ENCODE measurements around the gene ZNF606. TPM values are rescaled to one million over a fixed set of nuclear protein-coding genes. Genes with fewer than 3 reads are reported as not detected.

ZNF606 gene
- polyA plus RNA-seq, 2 of the 4 experiments (the other 2 are of a cell fraction), result 4.5 to 5.1 TPM

- CTCF ChIA-PET, result interaction anchor here (0.6 to 1.2 kb wide), 2 partner anchors 8 to 526 kb away, joined by 4 read pairs; no protein-coding TSS in a partner anchor
Observed at GRCh38 chr19:58007285-58007684, 4.7 kb upstream of the ZNF606 start.

GRCh38 chr19:58003174-58003828 is 681 bp upstream of the ZNF606 start:
- peaks cover 94% of the 10 kb centered on the region for H3K9me3 ChIP-seq
- no peak for DNase-seq (ENCODE audit: low read depth in 1 of 2, low spot score in 1 of 2)
- no peaks in the 10 kb centered on the region for H3K4me1 ChIP-seq
- 87% methylated on average over 31 of the region's 31 CpGs for WGBS (ENCODE audit: missing lambda C conversion rate)
- ChIA-PET POLR2A (interaction anchor here (1.0 to 2.6 kb wide), 9 partner anchors 56 to 569 kb away, joined by 3 to 12 read pairs (median 3); partner anchors contain the start of genes ZNF211, ZNF256, ZNF274 and ZNF416), CTCF (interaction anchor here (0.5 to 4.9 kb wide), 3 partner anchors 17 to 853 kb away, joined by 3 to 17 read pairs (median 3); no protein-coding TSS in a partner anchor)
- TF ChIP-seq EP300 (IDR thresholded peaks at IDR 0.05), result no peak
- no peak for TF ChIP-seq RAD21 (conservative IDR thresholded peaks at IDR 0.05 in 1 of 2, IDR thresholded peaks at IDR 0.05 in 1 of 2)
- TF ChIP-seq BHLHE40 (IDR thresholded peaks at IDR 0.05; ENCODE audit: low read depth, low read length), result no peak
- TF ChIP-seq MAX (IDR thresholded peaks at IDR 0.05), result no peak
- peak; percentile 7; the same call in 1 of the 2 replicates for TF ChIP-seq HDAC2 (IDR thresholded peaks at IDR 0.05)
- no peak for TF ChIP-seq FOSL2 (IDR thresholded peaks at IDR 0.05)
- TF ChIP-seq FOSL2 (CRISPR knock-in tag; IDR thresholded peaks at IDR 0.05), result no peak
- TF ChIP-seq ZC3H11A (IDR thresholded peaks at IDR 0.05), result no peak
- no peak for ATAC-seq
- H3K4me2 ChIP-seq, result peak overlapping the region; percentile 61
- FAIRE-seq, result no peak
- peak overlapping the region; percentile 71 for H3K4me3 ChIP-seq
- H3K27ac ChIP-seq, result peak overlapping the region; percentile 80 to 93

More at GRCh38 chr19:58007285-58007684, 4.7 kb upstream of the ZNF606 start:
- H3K4me2 ChIP-seq, result no peak overlapping the region
- H3K27ac ChIP-seq, result no peak overlapping the region
- no peak overlapping the region for H3K4me3 ChIP-seq
- FAIRE-seq, result no peak
- H3K9me3 ChIP-seq, result peaks cover 91% of the 10 kb centered on the region
- peak in 1 of 2 experiments; percentile 42 for DNase-seq (ENCODE audit: low read depth in 1 of 2, low spot score in 1 of 2)
- WGBS (ENCODE audit: missing lambda C conversion rate), result 48% methylated on average over 1 of the region's 1 CpG
- no peak for ATAC-seq
- no peak for TF ChIP-seq TFCP2L1 (CRISPR knock-in tag; IDR thresholded peaks at IDR 0.05)
- TF ChIP-seq EHF (CRISPR knock-in tag; IDR thresholded peaks at IDR 0.05), result no peak
- no peak for TF ChIP-seq CEBPB (IDR thresholded peaks at IDR 0.05)
- no peak for TF ChIP-seq PBX3 (IDR thresholded peaks at IDR 0.05)
- no peak for TF ChIP-seq BCL3 (IDR thresholded peaks at IDR 0.05)
- 0 out of 5 replicates have a peak, but pooled peaks of 1 of the 2 experiments have one; percentile 12 for TF ChIP-seq RAD21 (conservative IDR thresholded peaks at IDR 0.05 in 1 of 2, IDR thresholded peaks at IDR 0.05 in 1 of 2)
- TF ChIP-seq POLR2AphosphoS2 (conservative IDR thresholded peaks at IDR 0.05; ENCODE audit: low read length), result no peak
- TF ChIP-seq RNF2 (IDR thresholded peaks at IDR 0.05; ENCODE audit: borderline replicate concordance, low read depth), result no peak
- POLR2A ChIA-PET, result no interaction called here
- H3K4me1 ChIP-seq, result no peaks in the 10 kb centered on the region

GRCh38 chr19:58001895-58002369 is 688 bp downstream of the ZNF606 start:
- Histone ChIP-seq H3K27ac (peak overlapping the region; percentile 80 to 93), H3K9me3 (peaks cover 95% of the 10 kb centered on the region), H3K4me3 (peak overlapping the region; percentile 71), H3K4me2 (peak overlapping the region; percentile 61), H3K4me1 (no peaks in the 10 kb centered on the region)
- FAIRE-seq (no peak), DNase-seq (ENCODE audit: low read depth in 1 of 2, low spot score in 1 of 2) (no peak), ATAC-seq (peak; percentile 3 to 32; a peak in 1 of 6 replicates)
- CTCF ChIA-PET, result interaction anchor here (0.5 to 4.9 kb wide), 2 partner anchors 16 to 1591 kb away, joined by 3 to 17 read pairs; no protein-coding TSS in a partner anchor
- 39% methylated on average over 23 of the region's 23 CpGs for WGBS (ENCODE audit: missing lambda C conversion rate)
- POLR2A ChIA-PET, result interaction anchor here (0.6 to 2.6 kb wide), 11 partner anchors 15 to 567 kb away, joined by 3 to 12 read pairs (median 3); partner anchors contain the start of genes ZNF211, ZNF274, ZNF416 and ZNF417
- TF ChIP-seq HES2 (IDR thresholded peaks at IDR 0.05) (no peak), RFX5 (IDR thresholded peaks at IDR 0.05) (no peak), HOXA7 (CRISPR knock-in tag; IDR thresholded peaks at IDR 0.05) (no peak), HMGXB4 (CRISPR knock-in tag; IDR thresholded peaks at IDR 0.05; ENCODE audit: borderline replicate concordance) (no peak), BHLHE40 (IDR thresholded peaks at IDR 0.05; ENCODE audit: low read depth, low read length) (no peak), PHF8 (IDR thresholded peaks at IDR 0.05; ENCODE audit: borderline replicate concordance, low read depth) (no peak), ESRRA (IDR thresholded peaks at IDR 0.05; ENCODE audit: borderline replicate concordance, low read length) (no peak), KDM5A (IDR thresholded peaks at IDR 0.05) (no peak), HDAC2 (IDR thresholded peaks at IDR 0.05) (no peak), HEYL (CRISPR knock-in tag; IDR thresholded peaks at IDR 0.05) (no peak), MAX (IDR thresholded peaks at IDR 0.05) (no peak), JUN (IDR thresholded peaks at IDR 0.05) (no peak; a peak in 1 of 5 replicates), RARB (CRISPR knock-in tag; IDR thresholded peaks at IDR 0.05) (no peak), RNF2 (IDR thresholded peaks at IDR 0.05; ENCODE audit: borderline replicate concordance, low read depth) (no peak), CBX2 (IDR thresholded peaks at IDR 0.05; ENCODE audit: borderline replicate concordance, low read depth) (no peak), BCL3 (IDR thresholded peaks at IDR 0.05) (no peak)

Data from A549 (cell line).